ENCODE data around the gene CYB561A3. TPM values are rescaled to one million over a fixed set of nuclear protein-coding genes. Genes with fewer than 3 reads are reported as not detected.

The CYB561A3 gene
- total and polyA plus RNA-seq, 2 of the 13 experiments (the other 11 are each of a cell fraction or from before 2014, with no cell fraction given) = 11.4 to 14.9 TPM

DNA sequence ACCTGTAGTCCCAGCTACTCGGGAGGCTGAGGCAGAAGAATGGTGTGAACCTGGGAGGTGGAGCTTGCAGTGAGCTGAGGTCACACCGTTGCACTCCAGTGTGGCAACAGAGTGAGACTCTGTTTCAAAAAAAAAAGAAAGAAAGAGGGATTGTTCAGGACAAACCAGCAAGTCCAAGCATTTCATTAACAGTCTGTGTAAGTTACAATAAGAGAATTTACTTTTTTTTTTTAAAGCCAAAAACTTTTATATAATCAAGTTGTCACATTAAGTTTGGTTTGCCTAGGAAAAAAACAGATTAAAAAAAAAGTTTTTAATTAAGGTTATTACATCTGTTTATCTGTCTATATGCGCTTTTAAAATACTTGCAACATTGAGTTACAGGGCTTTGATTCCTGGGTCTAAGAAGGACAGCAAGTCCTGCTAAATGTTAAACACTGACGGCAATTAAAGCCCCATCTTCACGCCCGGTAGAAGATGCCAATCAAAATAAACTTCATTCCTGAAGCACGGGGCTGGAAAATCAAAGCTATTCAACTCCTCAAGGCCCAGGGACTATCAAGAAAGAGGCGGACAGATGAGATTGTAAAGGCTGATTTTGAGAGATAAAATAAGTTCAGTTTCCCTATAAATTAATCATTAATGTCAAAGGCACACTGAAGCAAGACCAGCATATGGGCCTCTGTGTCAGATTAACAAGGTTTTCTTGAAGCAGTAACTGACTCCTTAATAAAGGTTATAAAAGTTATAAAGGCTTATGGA is 11.2 kb upstream of the CYB561A3 start:
- Histone ChIP-seq H4K20me1 (ENCODE audit: insufficient read depth, low read length) (no peaks in the 10 kb centered on the region), H3K27me3 (ENCODE audit: control insufficient read depth in 1 of 2, insufficient read depth in 2 of 2, low read length in 2 of 2) (no peaks in the 10 kb centered on the region), H3K27ac (ENCODE audit: extremely low read length, insufficient read depth, low read length) (no peak overlapping the region), H3K4me2 (ENCODE audit: low read depth, low read length) (no peak overlapping the region), H3K9ac (ENCODE audit: insufficient read depth, low read depth, low read length) (no peak overlapping the region), H3K4me1 (ENCODE audit: insufficient read depth, low read length) (peaks cover 24% of the 10 kb centered on the region), H3K4me3 (replicated peaks in 1 of 3; ENCODE audit: insufficient read depth in 1 of 3, low read depth in 2 of 3, low read length in 3 of 3) (no peak overlapping the region), H2AFZ (ENCODE audit: low read length) (no peak overlapping the region), H3K36me3 (replicated peaks in 1 of 2; ENCODE audit: control insufficient read depth in 1 of 2, insufficient read depth in 2 of 2, low read length in 2 of 2) (peaks cover 0 to 12% of the 10 kb centered on the region in 2 experiments; a peak in 3 of 5 replicates), H3K9me3 (ENCODE audit: low read length) (peaks cover 3% of the 10 kb centered on the region; the same call in 1 of the 2 replicates), H3K79me2 (ENCODE audit: insufficient read depth, low read length) (no peaks in the 10 kb centered on the region)
- TF ChIP-seq, protein P1, sequence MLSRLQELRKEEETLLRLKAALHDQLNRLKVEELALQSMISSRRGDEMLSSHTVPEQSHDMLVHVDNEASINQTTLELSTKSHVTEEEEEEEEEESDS (CRISPR knock-in tag; IDR thresholded peaks at IDR 0.05; ENCODE audit: borderline replicate concordance) = no peak
- FAIRE-seq = no peak
- POLR2A ChIA-PET = interaction anchor here (1.4 kb wide), 1 partner anchor 11 kb away, joined by 8 read pairs; the partner anchor contains the start of genes CYB561A3 and TMEM138
- BruUV-seq (replicated peaks) = no TSS peak
- CTCF ChIA-PET (ENCODE audit: low intra/inter-chr PET ratio, low total read pairs) = no interaction called here
- no peak for DNase-seq (ENCODE audit: low spot score)
- intact Hi-C loops (cut with micrococcal nuclease; ENCODE audit: unreplicated experiment) = no loop called here
- 96% methylated on average over 8 of the region's 8 CpGs for WGBS (ENCODE audit: low lambda C conversion rate)
- in situ Hi-C loops (cut with HindIII; ENCODE audit: extremely low pct_ligation_motif_present, low pct_unique_long_range_greater_than_20kb) = no loop called here
- no peak for ATAC-seq

DNA sequence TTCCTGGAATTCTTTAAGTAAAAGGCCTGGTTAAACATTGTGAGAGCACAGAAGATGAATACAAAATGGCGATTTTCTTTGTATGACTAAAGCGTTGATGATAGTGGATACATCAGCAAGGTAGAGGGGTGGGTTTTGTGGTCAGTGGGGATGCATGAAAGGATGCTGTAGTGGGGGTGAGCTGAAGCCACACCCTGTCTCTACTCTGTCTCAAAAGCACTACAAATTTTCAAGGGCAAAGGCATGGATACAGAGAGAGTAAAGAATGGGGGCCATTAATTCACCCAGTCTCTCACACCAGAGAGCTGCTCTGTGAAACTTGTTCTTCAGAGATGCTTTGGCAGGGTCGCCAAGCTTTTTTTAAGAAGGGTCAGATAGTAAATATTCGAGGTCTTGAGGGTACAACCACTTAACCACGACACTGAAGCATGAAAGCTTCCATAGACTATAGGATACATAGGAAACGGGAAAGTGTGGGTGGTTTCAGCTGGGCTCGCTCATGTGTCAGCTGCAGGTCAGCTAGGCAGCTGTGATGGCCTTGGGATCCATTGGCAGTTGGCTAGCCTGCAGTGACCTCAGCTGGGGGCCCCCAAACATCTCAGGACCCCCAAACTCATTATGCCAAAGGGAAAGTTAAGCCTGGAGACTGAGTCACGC is 8.8 kb upstream of the CYB561A3 start:
- Histone ChIP-seq H3K36me3 (replicated peaks in 1 of 2; ENCODE audit: control insufficient read depth in 1 of 2, insufficient read depth in 2 of 2, low read length in 2 of 2) (peaks cover 5 to 34% of the 10 kb centered on the region in 2 experiments), H3K27ac (ENCODE audit: extremely low read length, insufficient read depth, low read length) (peak overlapping the region; percentile 79), H3K4me3 (replicated peaks in 1 of 3; ENCODE audit: insufficient read depth in 1 of 3, low read depth in 2 of 3, low read length in 3 of 3) (no peak overlapping the region), H3K27me3 (ENCODE audit: control insufficient read depth in 1 of 2, insufficient read depth in 2 of 2, low read length in 2 of 2) (no peaks in the 10 kb centered on the region), H3K9me3 (ENCODE audit: low read length) (peaks cover 3% of the 10 kb centered on the region; the same call in 1 of the 2 replicates), H3K4me1 (ENCODE audit: insufficient read depth, low read length) (peaks cover 24% of the 10 kb centered on the region), H2AFZ (ENCODE audit: low read length) (no peak overlapping the region), H3K79me2 (ENCODE audit: insufficient read depth, low read length) (no peaks in the 10 kb centered on the region), H3K4me2 (ENCODE audit: low read depth, low read length) (no peak overlapping the region), H4K20me1 (ENCODE audit: insufficient read depth, low read length) (no peaks in the 10 kb centered on the region), H3K9ac (ENCODE audit: insufficient read depth, low read depth, low read length) (no peak overlapping the region)
- intact Hi-C loops (cut with micrococcal nuclease; ENCODE audit: unreplicated experiment) (no loop called here), in situ Hi-C loops (cut with HindIII; ENCODE audit: extremely low pct_ligation_motif_present, low pct_unique_long_range_greater_than_20kb) (no loop called here)
- ChIA-PET CTCF (ENCODE audit: low intra/inter-chr PET ratio, low total read pairs) (no interaction called here), POLR2A (interaction anchor here (0.8 to 2.2 kb wide), 7 partner anchors 8 to 34 kb away, joined by 3 to 16 read pairs (median 5); partner anchors contain the start of genes CYB561A3, TMEM138 and TMEM216)
- DNase-seq (ENCODE audit: low spot score) = no peak
- ATAC-seq = no peak
- TF ChIP-seq AGO2 (optimal IDR thresholded peaks at IDR 0.05; ENCODE audit: low read depth, low read length) = peak; percentile 19
- TF ChIP-seq, protein P2, sequence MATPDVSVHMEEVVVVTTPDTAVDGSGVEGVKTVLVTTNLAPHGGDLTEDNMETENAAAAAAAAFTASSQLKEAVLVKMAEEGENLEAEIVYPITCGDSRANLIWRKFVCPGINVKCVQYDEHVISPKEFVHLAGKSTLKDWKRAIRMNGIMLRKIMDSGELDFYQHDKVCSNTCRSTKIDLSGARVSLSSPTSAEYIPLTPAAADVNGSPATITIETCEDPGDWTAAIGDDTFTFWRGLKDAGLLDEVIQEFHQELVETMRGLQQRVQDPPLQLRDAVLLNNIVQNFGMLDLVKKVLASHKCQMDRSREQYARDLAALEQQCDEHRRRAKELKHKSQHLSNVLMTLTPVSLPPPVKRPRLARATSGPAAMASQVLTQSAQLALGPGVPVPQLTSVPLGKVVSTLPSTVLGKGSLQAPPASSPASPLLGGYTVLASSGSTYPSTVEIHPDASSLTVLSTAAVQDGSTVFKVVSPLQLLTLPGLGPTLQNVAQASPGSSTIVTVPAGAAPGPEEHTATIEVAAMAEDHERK (CRISPR knock-in tag; IDR thresholded peaks at IDR 0.05; ENCODE audit: low read depth) = no peak
- TF ChIP-seq, protein P3, sequence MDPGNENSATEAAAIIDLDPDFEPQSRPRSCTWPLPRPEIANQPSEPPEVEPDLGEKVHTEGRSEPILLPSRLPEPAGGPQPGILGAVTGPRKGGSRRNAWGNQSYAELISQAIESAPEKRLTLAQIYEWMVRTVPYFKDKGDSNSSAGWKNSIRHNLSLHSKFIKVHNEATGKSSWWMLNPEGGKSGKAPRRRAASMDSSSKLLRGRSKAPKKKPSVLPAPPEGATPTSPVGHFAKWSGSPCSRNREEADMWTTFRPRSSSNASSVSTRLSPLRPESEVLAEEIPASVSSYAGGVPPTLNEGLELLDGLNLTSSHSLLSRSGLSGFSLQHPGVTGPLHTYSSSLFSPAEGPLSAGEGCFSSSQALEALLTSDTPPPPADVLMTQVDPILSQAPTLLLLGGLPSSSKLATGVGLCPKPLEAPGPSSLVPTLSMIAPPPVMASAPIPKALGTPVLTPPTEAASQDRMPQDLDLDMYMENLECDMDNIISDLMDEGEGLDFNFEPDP (CRISPR knock-in tag; conservative IDR thresholded peaks at IDR 0.05) = 0 out of 2 replicates have a peak, but pooled peaks have one; percentile 45
- no peak for FAIRE-seq
- BruUV-seq (replicated peaks) = no TSS peak
- 97% methylated on average over 8 of the region's 8 CpGs for WGBS (ENCODE audit: low lambda C conversion rate)

All from HepG2 (cell line).